HK-2 (cell line): ENCODE results near the gene TMEM63B.
"Not testable (repeated sequence)": the region's sequence is repeated elsewhere in the genome, so short reads cannot be mapped to it uniquely, and the experiment has no call there.

Experiments
- DNase-seq: peaks from one replicate; pipeline ENCODE4 v3.0.0-alpha.2; 2018; ENCODE audit not compliant: unreplicated experiment

The TMEM63B gene

GRCh38 chr6:44193307-44193910 lies 66.1 kb downstream of the TMEM63B start:
- no peak for DNase-seq

- no peak for DNase-seq
Measured at GRCh38 chr6:44194326-44194725, 67.0 kb downstream of the TMEM63B start.

GRCh38 chr6:44196351-44196750 lies 69.0 kb downstream of the TMEM63B start:
- not testable (repeated sequence) for DNase-seq

GRCh38 chr6:44198684-44199083 lies 71.3 kb downstream of the TMEM63B start:
- DNase-seq = no peak

GRCh38 chr6:44199883-44200282 lies 72.5 kb downstream of the TMEM63B start:
- no peak for DNase-seq

GRCh38 chr6:44201200-44201599 lies 73.8 kb downstream of the TMEM63B start:
- DNase-seq = no peak

GRCh38 chr6:44201638-44202303 lies 74.4 kb downstream of the TMEM63B start:
- DNase-seq = no peak

GRCh38 chr6:44202332-44202971 lies 75.1 kb downstream of the TMEM63B start:
- DNase-seq = no peak

GRCh38 chr6:44202972-44203750 lies 75.8 kb downstream of the TMEM63B start:
- no peak for DNase-seq

- no peak for DNase-seq
Measured at GRCh38 chr6:44203955-44204354, 76.6 kb downstream of the TMEM63B start.
